SU-DHL-6 (cell line): ENCODE data around the gene MAP2K5.

Source experiments
- H2AFZ ChIP-seq: fragments of 200-600 bp; sonication (generic); 2 replicates; pipeline ENCODE4 v1.6.1; 2014; ENCODE audit warnings: low read depth, mild to moderate bottlenecking, moderate library complexity, mixed read lengths, antibody characterized with exemption, low read length; ENCODE audit not compliant: severe bottlenecking
- H3F3A ChIP-seq: fragments of 200-600 bp; shearing (Covaris generic); 2 replicates; pipeline ENCODE4 v1.6.0; 2016; ENCODE audit warnings: antibody characterized with exemption, mild to moderate bottlenecking; ENCODE audit not compliant: insufficient read depth
- H3K27ac ChIP-seq: fragments of 200-600 bp; sonication (generic); 2 replicates; pipeline ENCODE4 v1.5.1; 2016; ENCODE audit warnings: low read depth, mild to moderate bottlenecking, low read length, moderate library complexity, mixed read lengths
- H3K27me3 ChIP-seq: fragments of 200-600 bp; sonication (generic), shearing (Covaris generic); 2 replicates; pipeline ENCODE4 v1.6.0; 2014; ENCODE audit warnings: mild to moderate bottlenecking, low read length
- H3K36me3 ChIP-seq: fragments of 200-600 bp; sonication (generic); 2 replicates; pipeline ENCODE4 v1.6.1; 2014; ENCODE audit warnings: mild to moderate bottlenecking, low read length, mixed read lengths
- H3K4me2 ChIP-seq: fragments of 300-600, 200-600 bp; shearing (Covaris generic), sonication (generic); 2 replicates; pipeline ENCODE4 v1.6.0; 2014; ENCODE audit warnings: low read length, low read depth, mild to moderate bottlenecking; ENCODE audit not compliant: poor library complexity, severe bottlenecking
- H3K4me3 ChIP-seq: fragments of 200-600 bp; sonication (generic); 2 replicates; pipeline ENCODE4 v1.5.1; 2014; ENCODE audit warnings: antibody characterized with exemption, low read length, mild to moderate bottlenecking, mixed read lengths; ENCODE audit not compliant: insufficient read depth, poor library complexity, severe bottlenecking
- H3K79me2 ChIP-seq: fragments of 200-600 bp; sonication (generic); 2 replicates; pipeline ENCODE4 v1.6.1; 2014; ENCODE audit warnings: mild to moderate bottlenecking, low read length, moderate library complexity; ENCODE audit not compliant: insufficient read depth
- H3K9ac ChIP-seq: fragments of 200-600 bp; sonication (generic); 2 replicates; pipeline ENCODE4 v1.7.0; 2014; ENCODE audit warnings: mild to moderate bottlenecking, low read length
- H3K9me2 ChIP-seq: fragments of 200-600 bp; sonication (generic); replicated peaks from 2 replicates; pipeline ENCODE4 v1.6.1; 2014; ENCODE audit warnings: low read length; ENCODE audit not compliant: insufficient read depth
- H3K9me3 ChIP-seq: fragments of 200-600 bp; sonication (generic); 2 replicates; pipeline ENCODE4 v1.6.1; 2014; ENCODE audit warnings: low read length, mixed read lengths; ENCODE audit not compliant: insufficient read depth
- H4K20me1 ChIP-seq: fragments of 200-600 bp; sonication (generic); 2 replicates; pipeline ENCODE4 v1.6.1; 2014; ENCODE audit warnings: low read depth, mild to moderate bottlenecking, antibody characterized with exemption, low read length, moderate library complexity, mixed read lengths
- EZH2phosphoT487 ChIP-seq: fragments of 200-600 bp; sonication (generic), shearing (Covaris generic); conservative IDR thresholded peaks from 2 replicates; pipeline ENCODE4 v1.6.1; 2018; ENCODE audit warnings: mild to moderate bottlenecking, antibody characterized with exemption, low read length, moderate library complexity, mixed read lengths
- TF ChIP-seq, protein P1 (sequence below): fragments of 200-600 bp; sonication (generic); IDR thresholded peaks from one replicate; pipeline ENCODE4 v1.5.1; 2017; ENCODE audit warnings: antibody characterized with exemption, mild to moderate bottlenecking, low read length, moderate library complexity; ENCODE audit not compliant: insufficient read depth, poor library complexity, severe bottlenecking

MAP2K5 gene

DNA sequence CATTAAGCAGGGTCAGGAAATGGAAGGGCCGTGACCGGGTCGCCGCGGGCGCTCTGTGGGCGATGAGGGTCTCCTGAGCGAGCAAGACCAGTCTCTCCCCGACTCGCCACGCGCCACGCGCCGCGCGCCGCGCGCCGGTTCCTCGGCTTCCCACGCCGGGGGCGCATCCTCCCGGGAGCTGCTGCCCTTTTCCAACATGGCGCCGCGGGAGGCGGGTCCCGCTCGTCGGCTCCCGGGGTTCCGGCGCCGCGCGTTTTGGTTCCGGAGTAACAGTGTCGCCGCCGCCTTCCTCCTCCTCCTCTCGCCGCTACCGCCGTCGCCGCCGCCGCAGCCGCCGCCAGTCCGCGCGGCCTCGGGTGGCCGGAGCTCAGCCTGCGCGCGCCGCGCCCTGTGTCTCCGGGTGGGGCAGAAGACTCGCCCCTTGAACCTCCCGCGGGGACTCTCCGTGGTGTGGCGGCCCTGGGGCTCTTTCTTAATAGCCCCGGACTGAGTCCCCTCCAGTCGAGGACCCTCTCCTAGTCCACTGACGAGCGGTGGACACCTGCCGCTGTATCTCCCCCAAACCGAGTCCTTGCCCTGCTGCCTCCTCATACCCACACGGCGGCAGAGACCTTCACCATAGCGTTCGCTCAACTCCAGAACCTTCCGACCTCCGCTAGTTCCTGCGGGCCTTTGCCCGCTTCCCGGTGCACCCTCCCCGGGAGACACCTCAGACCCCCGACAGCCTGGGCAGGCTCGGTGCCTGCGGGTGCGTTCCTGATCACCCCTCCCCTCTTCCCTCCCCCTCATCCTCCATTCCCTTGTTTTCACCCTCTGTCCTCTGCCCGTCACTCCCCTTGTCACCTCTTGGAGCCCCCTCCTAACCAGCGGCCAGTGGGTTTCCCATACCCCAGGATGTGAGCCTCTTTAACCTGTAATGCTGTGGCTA is at the start of gene MAP2K5:
MAP2K5 (plus strand) TSS at position 284 of the 928 bp plus-strand sequence; CDS start at position 917, 633 bp downstream.
- Histone ChIP-seq H3K27me3 (no peaks in the 10 kb centered on the region), H3K9ac (peak within 1 kb of the TSS; percentile 83), H3K9me3 (no peaks in the 10 kb centered on the region), H4K20me1 (no peaks in the 10 kb centered on the region), H3K9me2 (no peaks in the 10 kb centered on the region), H3K27ac (peak within 1 kb of the TSS; percentile 78), H2AFZ (peak within 1 kb of the TSS; percentile 83), H3K79me2 (no peaks in the 10 kb centered on the region), H3K36me3 (no peaks in the 10 kb centered on the region), H3K4me3 (peak within 1 kb of the TSS; percentile 90), H3K4me2 (peak within 1 kb of the TSS; percentile 61), H3F3A (peaks cover 25% of the 10 kb centered on the region)
- TF ChIP-seq, protein P1, sequence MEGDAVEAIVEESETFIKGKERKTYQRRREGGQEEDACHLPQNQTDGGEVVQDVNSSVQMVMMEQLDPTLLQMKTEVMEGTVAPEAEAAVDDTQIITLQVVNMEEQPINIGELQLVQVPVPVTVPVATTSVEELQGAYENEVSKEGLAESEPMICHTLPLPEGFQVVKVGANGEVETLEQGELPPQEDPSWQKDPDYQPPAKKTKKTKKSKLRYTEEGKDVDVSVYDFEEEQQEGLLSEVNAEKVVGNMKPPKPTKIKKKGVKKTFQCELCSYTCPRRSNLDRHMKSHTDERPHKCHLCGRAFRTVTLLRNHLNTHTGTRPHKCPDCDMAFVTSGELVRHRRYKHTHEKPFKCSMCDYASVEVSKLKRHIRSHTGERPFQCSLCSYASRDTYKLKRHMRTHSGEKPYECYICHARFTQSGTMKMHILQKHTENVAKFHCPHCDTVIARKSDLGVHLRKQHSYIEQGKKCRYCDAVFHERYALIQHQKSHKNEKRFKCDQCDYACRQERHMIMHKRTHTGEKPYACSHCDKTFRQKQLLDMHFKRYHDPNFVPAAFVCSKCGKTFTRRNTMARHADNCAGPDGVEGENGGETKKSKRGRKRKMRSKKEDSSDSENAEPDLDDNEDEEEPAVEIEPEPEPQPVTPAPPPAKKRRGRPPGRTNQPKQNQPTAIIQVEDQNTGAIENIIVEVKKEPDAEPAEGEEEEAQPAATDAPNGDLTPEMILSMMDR: no peak
- TF ChIP-seq EZH2phosphoT487: no peak

DNA sequence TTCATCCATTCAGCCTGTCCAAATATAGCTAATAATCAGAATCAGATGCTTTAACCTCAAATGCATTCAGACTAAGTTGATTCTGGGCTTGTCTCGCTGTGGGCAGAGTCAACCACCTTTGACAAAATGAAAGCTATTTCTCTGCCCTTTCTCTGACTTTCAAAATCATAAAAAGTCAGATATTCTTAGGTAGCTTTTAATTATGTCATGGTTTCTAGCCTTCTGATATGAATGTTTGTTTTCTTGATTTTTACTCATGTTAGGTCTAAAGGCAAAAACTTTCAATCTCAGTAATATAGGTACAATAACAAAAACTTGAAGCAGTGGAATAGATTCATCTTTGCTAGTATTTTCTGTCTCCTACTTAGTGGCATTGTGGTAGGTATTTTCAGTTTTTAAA is 46.9 kb upstream of the MAP2K5 start:
- no peak overlapping the region for H2AFZ ChIP-seq
- no peaks in the 10 kb centered on the region for H3K36me3 ChIP-seq
- H3K4me3 ChIP-seq: no peak overlapping the region
- no peaks in the 10 kb centered on the region for H3F3A ChIP-seq
- no peak overlapping the region for H3K9ac ChIP-seq
- H3K79me2 ChIP-seq: no peaks in the 10 kb centered on the region
- H3K27me3 ChIP-seq: no peaks in the 10 kb centered on the region
- TF ChIP-seq EZH2phosphoT487: no peak
- TF ChIP-seq, protein P1: no peak
- no peaks in the 10 kb centered on the region for H4K20me1 ChIP-seq
- no peaks in the 10 kb centered on the region for H3K9me2 ChIP-seq
- H3K27ac ChIP-seq: no peak overlapping the region
- no peak overlapping the region for H3K4me2 ChIP-seq
- no peaks in the 10 kb centered on the region for H3K9me3 ChIP-seq

DNA sequence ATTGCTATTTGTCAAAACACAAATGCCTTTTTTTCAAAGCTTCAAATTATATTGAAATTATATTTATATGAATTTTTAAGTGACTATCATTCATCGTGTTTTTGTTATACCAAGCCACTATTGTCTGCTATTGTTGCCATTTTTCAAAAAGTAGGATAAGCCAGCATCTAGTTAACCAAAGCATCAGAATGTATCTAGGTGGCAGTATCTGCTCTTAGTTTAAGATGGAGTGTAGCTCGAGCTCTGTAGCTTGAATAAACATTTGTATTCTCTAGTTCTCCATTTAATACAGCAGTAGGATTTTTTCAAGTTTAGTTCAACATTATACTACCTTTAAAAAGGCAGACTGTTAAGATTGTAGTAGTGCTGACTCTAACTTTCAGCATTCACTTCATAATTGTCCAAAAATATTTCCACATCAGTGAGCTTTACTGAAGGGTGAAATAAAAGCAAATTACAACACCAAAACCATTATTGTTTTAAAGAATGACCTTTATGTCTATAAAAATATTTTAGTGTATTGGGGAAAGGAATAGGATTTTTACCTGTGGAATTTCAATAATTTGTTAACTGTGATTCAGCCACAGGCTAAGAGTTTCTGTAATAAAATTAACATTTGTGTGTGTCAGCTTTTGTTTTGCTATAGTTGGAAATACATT is 41.2 kb upstream of the MAP2K5 start:
- Histone ChIP-seq H3K9me3 (no peaks in the 10 kb centered on the region), H3K27ac (no peak overlapping the region), H3K27me3 (no peaks in the 10 kb centered on the region), H4K20me1 (no peaks in the 10 kb centered on the region), H3K79me2 (no peaks in the 10 kb centered on the region), H3K9ac (no peak overlapping the region), H3K9me2 (no peaks in the 10 kb centered on the region), H3K4me2 (no peak overlapping the region), H3K36me3 (no peaks in the 10 kb centered on the region), H2AFZ (no peak overlapping the region), H3K4me3 (no peak overlapping the region), H3F3A (no peaks in the 10 kb centered on the region)
- TF ChIP-seq, protein P1: peak; percentile 19
- TF ChIP-seq EZH2phosphoT487: no peak
